OCI-LY3 (cell line): ENCODE results near the gene ADAP1.

Source experiments
- H2AFZ ChIP-seq: fragments of 200-600, 300-600 bp; shearing (Covaris generic); 2 replicates; pipeline ENCODE4 v1.6.0; 2014; ENCODE audit warnings: antibody characterized with exemption, low read depth, low read length
- H3K27ac ChIP-seq: fragments of 200-600, 300-600 bp; sonication (generic); 2 replicates; pipeline ENCODE4 v1.5.1; 2014; ENCODE audit warnings: mild to moderate bottlenecking, low read length, moderate library complexity, mixed read lengths
- H3K27me3 ChIP-seq: fragments of 200-600, 300-600 bp; sonication (generic); 2 replicates; pipeline ENCODE4 v1.6.1; 2014; ENCODE audit warnings: low read depth, low read length, mixed read lengths
- H3K36me3 ChIP-seq: fragments of 200-600, 300-600 bp; sonication (generic); replicated peaks from 2 replicates; pipeline ENCODE3; 2014; ENCODE audit warnings: low read depth, low read length, mixed read lengths
- H3K4me1 ChIP-seq: fragments of 300-600, 200-600 bp; sonication (generic); 2 replicates; pipeline ENCODE4 v1.6.1; 2014; ENCODE audit warnings: low read length, mixed read lengths
- H3K4me2 ChIP-seq: fragments of 200-600, 300-600 bp; sonication (generic); 2 replicates; pipeline ENCODE4 v1.6.1; 2014; ENCODE audit warnings: low read length, mixed read lengths
- H3K4me3 ChIP-seq: fragments of 300-600, 200-600 bp; sonication (generic); 2 replicates; pipeline ENCODE4 v1.5.1; 2014; ENCODE audit warnings: antibody characterized with exemption, mild to moderate bottlenecking, low read length, moderate library complexity
- H3K79me2 ChIP-seq: fragments of 300-600, 200-600 bp; shearing (Covaris generic); 2 replicates; pipeline ENCODE4 v1.6.1; 2014; ENCODE audit warnings: mild to moderate bottlenecking, low read length, mixed read lengths
- H3K9ac ChIP-seq: fragments of 300-600, 200-600 bp; shearing (Covaris generic); 2 replicates; pipeline ENCODE4 v1.6.0; 2014; ENCODE audit warnings: mild to moderate bottlenecking, low read length, moderate library complexity
- H3K9me3 ChIP-seq: fragments of 200-600, 300-600 bp; shearing (Covaris generic); 2 replicates; pipeline ENCODE4 v1.6.1; 2014; ENCODE audit warnings: low read length, mixed read lengths; ENCODE audit not compliant: insufficient read depth
- H4K20me1 ChIP-seq: fragments of 200-600, 300-600 bp; sonication (generic); 2 replicates; pipeline ENCODE4 v1.6.1; 2016; ENCODE audit warnings: low read length, mixed read lengths; ENCODE audit not compliant: insufficient read depth
- CTCF ChIP-seq: fragments of 200-600, 300-600 bp; sonication (generic); IDR thresholded peaks from 2 replicates; pipeline ENCODE4 v1.5.1; 2014; ENCODE audit warnings: antibody characterized with exemption, low read length, low read depth
- EZH2phosphoT487 ChIP-seq: fragments of 200-600 bp; shearing (Covaris generic); IDR thresholded peaks from 2 replicates; pipeline ENCODE4 v1.6.1; 2018; ENCODE audit warnings: antibody characterized with exemption, mixed run types, low read depth

The ADAP1 gene

GRCh38 chr7:995571-995970 is 41.1 kb upstream of the ADAP1 start:
- H3K4me1 ChIP-seq, result peaks cover 7% of the 10 kb centered on the region
- H2AFZ ChIP-seq, result no peak overlapping the region
- H3K27me3 ChIP-seq, result no peaks in the 10 kb centered on the region
- H3K79me2 ChIP-seq, result no peaks in the 10 kb centered on the region
- no peak for TF ChIP-seq CTCF
- TF ChIP-seq EZH2phosphoT487, result no peak
- H3K4me3 ChIP-seq, result no peak overlapping the region
- H3K4me2 ChIP-seq, result no peak overlapping the region
- H3K9me3 ChIP-seq, result no peaks in the 10 kb centered on the region
- H3K9ac ChIP-seq, result no peak overlapping the region
- no peaks in the 10 kb centered on the region for H3K36me3 ChIP-seq
- H4K20me1 ChIP-seq, result no peaks in the 10 kb centered on the region
- H3K27ac ChIP-seq, result no peak overlapping the region

- Histone ChIP-seq H3K27ac (no peak overlapping the region), H3K4me2 (no peak overlapping the region), H3K4me1 (peaks cover 3% of the 10 kb centered on the region), H3K36me3 (no peaks in the 10 kb centered on the region), H3K9me3 (no peaks in the 10 kb centered on the region), H2AFZ (no peak overlapping the region), H4K20me1 (no peaks in the 10 kb centered on the region), H3K4me3 (no peak overlapping the region), H3K27me3 (no peaks in the 10 kb centered on the region), H3K79me2 (no peaks in the 10 kb centered on the region), H3K9ac (no peak overlapping the region)
- TF ChIP-seq CTCF (no peak), EZH2phosphoT487 (no peak)
Measured at GRCh38 chr7:994592-995308, 40.3 kb upstream of the ADAP1 start.

GRCh38 chr7:992709-993607 is 38.5 kb upstream of the ADAP1 start:
- H2AFZ ChIP-seq, result no peak overlapping the region
- H3K4me3 ChIP-seq, result no peak overlapping the region
- H3K27ac ChIP-seq, result no peak overlapping the region
- no peaks in the 10 kb centered on the region for H3K27me3 ChIP-seq
- no peaks in the 10 kb centered on the region for H3K36me3 ChIP-seq
- H3K9ac ChIP-seq, result no peak overlapping the region
- H3K4me1 ChIP-seq, result peaks cover 5% of the 10 kb centered on the region
- H3K79me2 ChIP-seq, result no peaks in the 10 kb centered on the region
- TF ChIP-seq EZH2phosphoT487 (no peak), CTCF (peak; percentile 88)
- peak overlapping the region; percentile 28 for H3K4me2 ChIP-seq
- H4K20me1 ChIP-seq, result no peaks in the 10 kb centered on the region
- no peaks in the 10 kb centered on the region for H3K9me3 ChIP-seq
